ENCODE data around the gene IFNA14.

DNA sequence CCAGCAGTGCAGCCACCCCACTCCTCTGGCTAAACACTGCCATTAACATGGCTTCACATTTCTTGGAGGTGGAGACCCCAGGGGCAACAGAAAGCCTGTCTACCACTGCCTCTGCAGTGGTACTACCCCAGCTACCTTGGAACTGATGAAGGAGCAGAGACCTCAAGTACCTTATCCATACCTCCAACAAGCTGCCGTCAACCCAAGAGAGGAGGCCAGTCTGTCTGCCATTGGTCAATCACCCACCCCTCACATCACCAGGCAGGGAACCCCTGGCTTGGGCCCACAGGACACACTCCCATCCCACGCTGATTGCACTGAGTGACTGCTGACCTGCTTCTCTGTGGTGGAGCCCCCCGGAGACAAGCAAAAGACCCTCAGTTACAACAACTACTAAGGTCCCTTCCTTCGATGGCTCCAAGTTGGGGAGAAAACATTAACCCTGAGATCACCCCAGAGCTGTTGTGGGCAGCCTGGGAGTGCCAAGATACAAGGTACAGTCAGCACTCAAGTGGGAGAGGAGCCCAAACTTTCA lies 5.6 kb downstream of the IFNA14 start:
- TF ChIP-seq CREB1 (IDR thresholded peaks at IDR 0.05; ENCODE audit: low read depth), result no peak
- TF ChIP-seq YY1 (IDR thresholded peaks at IDR 0.05; ENCODE audit: low read depth), result no peak
- TF ChIP-seq, protein P1, sequence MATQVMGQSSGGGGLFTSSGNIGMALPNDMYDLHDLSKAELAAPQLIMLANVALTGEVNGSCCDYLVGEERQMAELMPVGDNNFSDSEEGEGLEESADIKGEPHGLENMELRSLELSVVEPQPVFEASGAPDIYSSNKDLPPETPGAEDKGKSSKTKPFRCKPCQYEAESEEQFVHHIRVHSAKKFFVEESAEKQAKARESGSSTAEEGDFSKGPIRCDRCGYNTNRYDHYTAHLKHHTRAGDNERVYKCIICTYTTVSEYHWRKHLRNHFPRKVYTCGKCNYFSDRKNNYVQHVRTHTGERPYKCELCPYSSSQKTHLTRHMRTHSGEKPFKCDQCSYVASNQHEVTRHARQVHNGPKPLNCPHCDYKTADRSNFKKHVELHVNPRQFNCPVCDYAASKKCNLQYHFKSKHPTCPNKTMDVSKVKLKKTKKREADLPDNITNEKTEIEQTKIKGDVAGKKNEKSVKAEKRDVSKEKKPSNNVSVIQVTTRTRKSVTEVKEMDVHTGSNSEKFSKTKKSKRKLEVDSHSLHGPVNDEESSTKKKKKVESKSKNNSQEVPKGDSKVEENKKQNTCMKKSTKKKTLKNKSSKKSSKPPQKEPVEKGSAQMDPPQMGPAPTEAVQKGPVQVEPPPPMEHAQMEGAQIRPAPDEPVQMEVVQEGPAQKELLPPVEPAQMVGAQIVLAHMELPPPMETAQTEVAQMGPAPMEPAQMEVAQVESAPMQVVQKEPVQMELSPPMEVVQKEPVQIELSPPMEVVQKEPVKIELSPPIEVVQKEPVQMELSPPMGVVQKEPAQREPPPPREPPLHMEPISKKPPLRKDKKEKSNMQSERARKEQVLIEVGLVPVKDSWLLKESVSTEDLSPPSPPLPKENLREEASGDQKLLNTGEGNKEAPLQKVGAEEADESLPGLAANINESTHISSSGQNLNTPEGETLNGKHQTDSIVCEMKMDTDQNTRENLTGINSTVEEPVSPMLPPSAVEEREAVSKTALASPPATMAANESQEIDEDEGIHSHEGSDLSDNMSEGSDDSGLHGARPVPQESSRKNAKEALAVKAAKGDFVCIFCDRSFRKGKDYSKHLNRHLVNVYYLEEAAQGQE (IDR thresholded peaks at IDR 0.05; ENCODE audit: low read depth), result no peak
- TF ChIP-seq TEAD4 (IDR thresholded peaks at IDR 0.05), result no peak
- TF ChIP-seq EP300 (IDR thresholded peaks at IDR 0.05; ENCODE audit: borderline replicate concordance), result no peak
- no peak for TF ChIP-seq RAD21 (IDR thresholded peaks at IDR 0.05; ENCODE audit: low read depth)
- TF ChIP-seq FOXM1 (IDR thresholded peaks at IDR 0.05; ENCODE audit: borderline replicate concordance, low read depth), result no peak
- TF ChIP-seq ZBTB7A (IDR thresholded peaks at IDR 0.05; ENCODE audit: low read depth), result no peak
- TF ChIP-seq TAF1 (IDR thresholded peaks at IDR 0.05; ENCODE audit: low read depth), result no peak
- TF ChIP-seq MAX (IDR thresholded peaks at IDR 0.05), result no peak

Data from Ishikawa (cell line).